HUES48 (cell line): ENCODE results near the gene HTR1E.
"Not testable (repeated sequence)": the region's sequence is repeated elsewhere in the genome, so short reads cannot be mapped to it uniquely, and the experiment has no call there.

Experiments
- H3K27ac ChIP-seq: one replicate; pipeline ENCODE4 v1.7.0; 2013; ENCODE audit warnings: low read depth, low read length, inconsistent platforms
- H3K27me3 ChIP-seq: 2 replicates; pipeline ENCODE4 v1.6.1; 2013; ENCODE audit warnings: mild to moderate bottlenecking, low read length; ENCODE audit not compliant: control insufficient read depth, insufficient read depth
- H3K36me3 ChIP-seq: 2 replicates; pipeline ENCODE4 v1.6.1; 2013; ENCODE audit warnings: low read length; ENCODE audit not compliant: control insufficient read depth, insufficient read depth
- H3K4me1 ChIP-seq: 2 replicates; pipeline ENCODE4 v1.6.1; 2013; ENCODE audit warnings: mild to moderate bottlenecking, low read length; ENCODE audit not compliant: control insufficient read depth, insufficient read depth
- H3K4me3 ChIP-seq: 2 replicates; pipeline ENCODE4 v1.5.1; 2013; ENCODE audit warnings: mild to moderate bottlenecking, low read depth, low read length
- H3K9ac ChIP-seq: 2 replicates; pipeline ENCODE4 v1.6.1; 2013; ENCODE audit warnings: mild to moderate bottlenecking, low read depth, low read length, moderate library complexity
- H3K9me3 ChIP-seq: 2 replicates; pipeline ENCODE4 v1.6.1; 2013; ENCODE audit warnings: low read length; ENCODE audit not compliant: control insufficient read depth, insufficient read depth

Gene HTR1E

GRCh38 chr6:86978251-86978650, 40.9 kb downstream of the HTR1E start:
- no peaks in the 10 kb centered on the region for H3K27me3 ChIP-seq
- H3K9me3 ChIP-seq: no peaks in the 10 kb centered on the region
- H3K27ac ChIP-seq: no peak overlapping the region
- no peak overlapping the region for H3K9ac ChIP-seq
- H3K4me1 ChIP-seq: peaks cover 11% of the 10 kb centered on the region
- no peaks in the 10 kb centered on the region for H3K36me3 ChIP-seq
- no peak overlapping the region for H3K4me3 ChIP-seq

DNA sequence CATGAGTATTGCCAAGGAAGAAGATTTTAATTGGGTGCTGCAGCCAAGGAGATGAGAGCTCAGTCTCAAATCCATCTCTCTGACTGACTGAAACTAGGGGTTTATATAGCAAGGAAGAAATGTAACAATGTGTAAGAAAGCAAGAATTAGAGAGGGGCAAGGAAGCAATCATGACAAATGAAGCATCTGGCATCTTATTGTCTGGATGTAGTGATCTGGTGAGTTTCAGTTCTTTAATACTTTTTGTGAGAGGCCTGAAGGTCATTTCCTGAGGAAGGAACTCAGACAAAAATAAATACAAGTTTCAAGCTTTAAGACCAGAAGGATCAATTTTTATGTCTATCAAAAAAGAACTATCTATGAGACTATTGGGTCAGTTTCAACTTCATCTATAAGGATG, 64.2 kb downstream of the HTR1E start:
- no peak overlapping the region for H3K27ac ChIP-seq
- no peaks in the 10 kb centered on the region for H3K27me3 ChIP-seq
- H3K9me3 ChIP-seq: peaks cover 7% of the 10 kb centered on the region
- no peaks in the 10 kb centered on the region for H3K36me3 ChIP-seq
- no peaks in the 10 kb centered on the region for H3K4me1 ChIP-seq
- no peak overlapping the region for H3K4me3 ChIP-seq
- H3K9ac ChIP-seq: no peak overlapping the region

GRCh38 chr6:87002391-87002790, 65.1 kb downstream of the HTR1E start:
- not testable (repeated sequence) for H3K9ac ChIP-seq, H3K4me3 ChIP-seq, H3K4me1 ChIP-seq, H3K27ac ChIP-seq, H3K36me3 ChIP-seq, H3K27me3 ChIP-seq
- peaks cover 10% of the 10 kb centered on the region for H3K9me3 ChIP-seq

GRCh38 chr6:87006541-87006940, 69.2 kb downstream of the HTR1E start:
- not testable (repeated sequence) for H3K36me3 ChIP-seq, H3K27me3 ChIP-seq

DNA sequence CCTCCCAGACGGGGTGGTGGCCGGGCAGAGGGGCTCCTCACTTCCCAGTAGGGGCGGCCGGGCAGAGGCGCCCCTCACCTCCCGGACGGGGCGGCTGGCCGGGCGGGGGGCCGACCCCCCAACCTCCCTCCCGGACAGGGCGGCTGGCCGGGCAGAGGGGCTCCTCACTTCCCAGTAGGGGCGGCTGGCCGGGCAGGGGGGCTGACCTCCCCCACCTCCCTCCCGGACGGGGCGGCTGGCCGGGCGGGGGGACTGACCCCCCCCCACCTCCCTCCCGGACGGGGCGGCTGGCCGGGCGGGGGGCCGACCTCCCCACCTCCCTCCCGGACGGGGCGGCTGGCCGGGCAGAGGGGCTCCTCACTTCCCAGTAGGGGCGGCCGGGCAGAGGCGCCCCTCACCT, 72.3 kb downstream of the HTR1E start:
- H3K4me3 ChIP-seq, H3K4me1 ChIP-seq, H3K27ac ChIP-seq, H3K9ac ChIP-seq, H3K27me3 ChIP-seq, H3K36me3 ChIP-seq: not testable (repeated sequence)
- H3K9me3 ChIP-seq: peaks cover 13% of the 10 kb centered on the region

More at GRCh38 chr6:87006541-87006940, 69.2 kb downstream of the HTR1E start:
- not testable (repeated sequence) for H3K9ac ChIP-seq, H3K4me1 ChIP-seq, H3K27ac ChIP-seq, H3K4me3 ChIP-seq
- H3K9me3 ChIP-seq: peaks cover 13% of the 10 kb centered on the region

DNA sequence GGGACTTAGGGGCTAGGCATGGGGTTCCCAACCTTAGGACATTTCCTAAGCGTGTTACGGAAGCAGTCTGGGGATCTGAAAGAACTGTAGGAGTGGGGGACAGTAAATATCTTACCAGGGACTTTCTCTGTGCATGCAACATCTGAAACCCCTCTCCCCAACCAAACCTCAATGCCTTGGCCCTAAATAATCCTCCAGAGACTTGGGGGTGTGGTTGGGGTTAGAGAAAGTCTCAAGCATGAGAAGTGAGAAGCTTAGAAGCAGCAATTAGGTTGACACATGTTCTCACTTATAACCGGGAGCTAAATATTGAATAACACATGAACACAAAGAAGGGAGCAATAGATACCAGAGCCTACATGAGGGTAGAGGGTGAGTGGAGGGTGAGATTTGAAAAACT, 74.7 kb downstream of the HTR1E start:
- H3K4me1 ChIP-seq: no peaks in the 10 kb centered on the region
- no peak overlapping the region for H3K27ac ChIP-seq

DNA sequence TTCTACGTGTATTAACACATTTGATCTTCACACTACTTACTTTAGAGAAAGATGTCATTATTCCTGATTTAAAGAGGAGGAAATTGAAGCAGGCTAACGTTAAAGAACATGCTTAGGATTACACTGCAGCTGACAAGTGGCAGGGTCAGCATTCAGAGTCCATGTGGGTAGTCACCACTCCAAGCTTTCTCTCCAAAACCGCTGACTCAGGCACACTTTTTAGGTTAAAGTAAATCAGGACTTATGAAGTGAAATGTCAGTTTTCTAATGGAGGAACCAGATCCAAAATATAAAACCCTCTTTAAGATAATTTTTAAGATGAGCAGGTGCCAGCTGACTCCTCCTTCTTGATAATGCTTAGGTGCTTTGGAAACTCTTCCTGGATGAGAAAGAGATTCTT, 75.4 kb downstream of the HTR1E start:
- no peak overlapping the region for H3K9ac ChIP-seq
- H3K4me3 ChIP-seq: no peak overlapping the region
- H3K27ac ChIP-seq: no peak overlapping the region
- H3K36me3 ChIP-seq: no peaks in the 10 kb centered on the region
- no peaks in the 10 kb centered on the region for H3K27me3 ChIP-seq
- peaks cover 9% of the 10 kb centered on the region for H3K9me3 ChIP-seq
- no peaks in the 10 kb centered on the region for H3K4me1 ChIP-seq

More for the DNA sequence above, 74.7 kb downstream of the HTR1E start:
- H3K9ac ChIP-seq: no peak overlapping the region
- no peaks in the 10 kb centered on the region for H3K27me3 ChIP-seq
- no peaks in the 10 kb centered on the region for H3K36me3 ChIP-seq
- peaks cover 9% of the 10 kb centered on the region for H3K9me3 ChIP-seq
- H3K4me3 ChIP-seq: no peak overlapping the region

- no peak overlapping the region for H3K4me3 ChIP-seq
- peaks cover 3% of the 10 kb centered on the region for H3K9me3 ChIP-seq
- H3K9ac ChIP-seq: no peak overlapping the region
- H3K4me1 ChIP-seq: no peaks in the 10 kb centered on the region
- no peaks in the 10 kb centered on the region for H3K36me3 ChIP-seq
- no peaks in the 10 kb centered on the region for H3K27me3 ChIP-seq
- no peak overlapping the region for H3K27ac ChIP-seq
Observed at GRCh38 chr6:87016772-87017171, 79.4 kb downstream of the HTR1E start.

DNA sequence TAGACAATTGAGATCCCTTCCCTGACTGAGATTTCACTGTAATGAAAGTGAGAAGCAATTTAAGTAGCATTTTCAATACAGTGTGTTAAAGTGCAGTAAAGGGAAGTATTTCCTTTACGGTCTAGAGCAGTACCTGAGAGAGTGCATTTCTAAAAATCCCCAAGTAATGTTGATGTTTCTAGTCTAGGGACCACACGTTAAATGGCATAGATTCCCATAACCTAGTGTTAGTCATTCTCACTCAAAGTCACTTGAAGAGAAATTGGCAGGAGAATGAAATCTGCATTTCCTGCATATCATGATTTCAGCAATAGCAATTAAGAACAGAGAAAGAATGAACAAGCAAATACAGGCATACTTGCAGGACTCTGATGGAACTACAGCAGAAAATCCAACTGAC, 89.7 kb downstream of the HTR1E start:
- Histone ChIP-seq H3K4me1 (no peaks in the 10 kb centered on the region), H3K9ac (no peak overlapping the region), H3K36me3 (no peaks in the 10 kb centered on the region), H3K27me3 (no peaks in the 10 kb centered on the region), H3K27ac (no peak overlapping the region), H3K4me3 (no peak overlapping the region), H3K9me3 (no peaks in the 10 kb centered on the region)

DNA sequence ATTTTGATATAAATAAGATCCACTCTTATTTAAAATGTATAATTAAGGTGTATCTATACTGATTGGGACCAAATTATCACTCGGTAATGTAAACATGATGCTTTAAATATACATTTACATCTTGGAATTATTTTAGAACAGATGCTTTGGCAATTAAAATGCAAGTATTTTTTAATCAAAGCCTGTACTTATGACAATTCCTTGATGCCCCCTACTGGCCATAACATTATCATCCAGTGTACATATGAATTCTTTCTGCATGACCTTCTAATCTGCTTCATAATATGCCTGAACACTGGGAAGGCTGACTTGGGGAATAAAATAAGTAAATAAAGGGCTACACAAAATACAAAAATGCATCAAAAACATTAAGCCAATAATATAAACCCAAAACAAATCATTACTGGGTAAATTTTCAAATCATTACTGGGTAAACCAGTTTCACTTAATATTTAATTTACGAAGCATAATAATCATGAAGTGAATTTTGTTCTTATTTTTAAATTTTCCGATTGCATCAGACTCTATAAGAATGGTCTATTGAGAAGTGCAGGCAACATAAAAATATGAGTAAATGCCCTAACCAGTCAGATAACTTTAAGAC, 92.5 kb downstream of the HTR1E start:
- Histone ChIP-seq H3K27ac (no peak overlapping the region), H3K27me3 (no peaks in the 10 kb centered on the region), H3K36me3 (no peaks in the 10 kb centered on the region), H3K4me1 (no peaks in the 10 kb centered on the region), H3K9ac (no peak overlapping the region), H3K4me3 (no peak overlapping the region), H3K9me3 (no peaks in the 10 kb centered on the region)

GRCh38 chr6:87040729-87041128, 103.4 kb downstream of the HTR1E start:
- Histone ChIP-seq H3K9ac (no peak overlapping the region), H3K36me3 (no peaks in the 10 kb centered on the region), H3K4me3 (no peak overlapping the region), H3K27ac (no peak overlapping the region), H3K4me1 (no peaks in the 10 kb centered on the region), H3K27me3 (no peaks in the 10 kb centered on the region), H3K9me3 (no peaks in the 10 kb centered on the region)
